Activated T-cell treated with anti-CD3 and anti-CD28 coated beads, Interleukin-2, amount 50 U/mL, for 4 hours (primary cell): Measurements from ENCODE around the gene SASH3. TPM values are rescaled to one million over a fixed set of nuclear protein-coding genes. Genes with fewer than 3 reads are reported as not detected.

Source experiments
- ATAC-seq, 2 donors: fragments of 200-7000 bp; cut with Tn5 transposase; one replicate each; pipeline ENCODE4 v1.10.0; 2021
- DNase-seq: peaks from one replicate; pipeline ENCODE4 v3.0.0-alpha.2; 2020
- H3K27me3 Mint-ChIP-seq: one replicate; pipeline ENCODE4 v1.8.0; 2021; ENCODE audit warnings: low read depth, mixed read lengths
- H3K36me3 Mint-ChIP-seq: one replicate; pipeline ENCODE4 v1.8.0; 2022; ENCODE audit warnings: mixed read lengths; ENCODE audit not compliant: insufficient read depth
- H3K4me1 Mint-ChIP-seq: one replicate; pipeline ENCODE4 v1.8.0; 2021; ENCODE audit warnings: low read depth, mixed read lengths
- H3K4me3 Mint-ChIP-seq: one replicate; pipeline ENCODE4 v1.8.0; 2021; ENCODE audit warnings: mild to moderate bottlenecking, moderate library complexity, mixed read lengths
- H3K9me3 Mint-ChIP-seq: one replicate; pipeline ENCODE4 v1.8.0; 2021; ENCODE audit warnings: mixed read lengths
- total RNA-seq, 3 donors: library from RNA; stranded (reverse); gene quantifications; one replicate each; pipeline ENCODE4 v1.2.1, GENCODE V29; 2021

SASH3 gene
- total RNA-seq, 3 donors from 2014 or later = 92.5 to 114 (median 108) TPM

- Mint-ChIP-seq H3K9me3 (no peaks in the 10 kb centered on the region), H3K4me3 (no peak overlapping the region), H3K27me3 (no peaks in the 10 kb centered on the region), H3K36me3 (peaks cover 11% of the 10 kb centered on the region), H3K4me1 (peaks cover 1% of the 10 kb centered on the region)
- DNase-seq (no peak), ATAC-seq (no peak)
Observed at GRCh38 chrX:129831091-129831885, 51.5 kb downstream of the SASH3 start.

GRCh38 chrX:129833153-129833990 is 53.6 kb downstream of the SASH3 start:
- peaks cover 11% of the 10 kb centered on the region for H3K36me3 Mint-ChIP-seq
- no peak overlapping the region for H3K4me3 Mint-ChIP-seq
- DNase-seq = no peak
- H3K9me3 Mint-ChIP-seq = no peaks in the 10 kb centered on the region
- no peaks in the 10 kb centered on the region for H3K27me3 Mint-ChIP-seq
- no peaks in the 10 kb centered on the region for H3K4me1 Mint-ChIP-seq
- ATAC-seq = no peak

GRCh38 chrX:129836827-129837226 is 57.1 kb downstream of the SASH3 start:
- Mint-ChIP-seq H3K27me3 (no peaks in the 10 kb centered on the region), H3K4me3 (no peak overlapping the region), H3K36me3 (peaks cover 3% of the 10 kb centered on the region), H3K4me1 (peaks cover 4% of the 10 kb centered on the region), H3K9me3 (no peaks in the 10 kb centered on the region)
- ATAC-seq (no peak), DNase-seq (no peak)

- ATAC-seq (no peak), DNase-seq (no peak)
- Mint-ChIP-seq H3K4me3 (no peak overlapping the region), H3K27me3 (no peaks in the 10 kb centered on the region), H3K9me3 (no peaks in the 10 kb centered on the region), H3K36me3 (no peaks in the 10 kb centered on the region), H3K4me1 (peaks cover 16% of the 10 kb centered on the region)
Observed at GRCh38 chrX:129840344-129840743, 60.6 kb downstream of the SASH3 start.

- Mint-ChIP-seq H3K9me3 (no peaks in the 10 kb centered on the region), H3K4me3 (peak overlapping the region; percentile 89), H3K4me1 (peaks cover 23% of the 10 kb centered on the region), H3K36me3 (no peaks in the 10 kb centered on the region), H3K27me3 (no peaks in the 10 kb centered on the region)
- DNase-seq (no peak), ATAC-seq (no peak)
Observed at GRCh38 chrX:129842510-129843208, 62.9 kb downstream of the SASH3 start.

GRCh38 chrX:129843209-129843458 is 63.4 kb downstream of the SASH3 start:
- no peaks in the 10 kb centered on the region for H3K27me3 Mint-ChIP-seq
- no peaks in the 10 kb centered on the region for H3K9me3 Mint-ChIP-seq
- ATAC-seq = no peak
- peak overlapping the region; percentile 89 for H3K4me3 Mint-ChIP-seq
- no peak for DNase-seq
- H3K36me3 Mint-ChIP-seq = no peaks in the 10 kb centered on the region
- H3K4me1 Mint-ChIP-seq = peaks cover 23% of the 10 kb centered on the region

GRCh38 chrX:129843459-129844306 is 63.9 kb downstream of the SASH3 start, which contains the start of gene ZDHHC9:
Gene ZDHHC9, minus strand, starts transcription at chrX:129843886. Its CDS starts 1,941 bp downstream, at chrX:129841945.
- no peaks in the 10 kb centered on the region for H3K36me3 Mint-ChIP-seq
- peaks cover 23% of the 10 kb centered on the region for H3K4me1 Mint-ChIP-seq
- H3K9me3 Mint-ChIP-seq = no peaks in the 10 kb centered on the region
- ATAC-seq (peak; percentile 95 to 98), DNase-seq (peak; percentile 79)
- H3K27me3 Mint-ChIP-seq = no peaks in the 10 kb centered on the region
- peak within 1 kb of the TSS; percentile 92 for H3K4me3 Mint-ChIP-seq

Other genes starting within 250 kb of the SASH3 start
- 1 to 10 TPM; 2.8 to 3.0 (median 3.0) TPM for gene OCRL, start 239.7 kb upstream of the SASH3 start, total RNA-seq
- under 1 TPM; 0.11 to 0.18 (median 0.11) TPM for gene APLN, start 125.0 kb upstream of the SASH3 start, total RNA-seq
- under 1 TPM; 0.05 to 0.13 (median 0.08) TPM for gene XPNPEP2, start 41.0 kb upstream of the SASH3 start, total RNA-seq
- 10 to 100 TPM; 12.3 to 14.2 (median 12.7) TPM for gene ZDHHC9, start 63.9 kb downstream of the SASH3 start, total RNA-seq
- gene UTP14A, start 126.2 kb downstream of the SASH3 start, total RNA-seq = 10 to 100 TPM; 73.1 to 83.3 (median 79.2) TPM
- 1 to 10 TPM; 7.9 to 9.0 (median 8.8) TPM for gene BCORL1, start 202.7 kb downstream of the SASH3 start, total RNA-seq